SK-N-MC (cell line): ENCODE data around the gene GAK.
"Not testable (repeated sequence)": the region's sequence is repeated elsewhere in the genome, so short reads cannot be mapped to it uniquely, and the experiment has no call there.

Source experiments
- DNase-seq: peaks from one replicate; pipeline ENCODE4 v3.0.0-alpha.2; 2011; ENCODE audit warnings: low read depth, low spot score
- H3K27ac ChIP-seq: fragments of 200-600 bp; sonication (generic); 2 replicates; pipeline ENCODE4 v1.5.1; 2016; ENCODE audit warnings: mixed run types
- H3K36me3 ChIP-seq: fragments of 200-600 bp; sonication (generic); 2 replicates; pipeline ENCODE4 v1.6.1; 2017; ENCODE audit warnings: antibody characterized with exemption, low read length, mixed read lengths; ENCODE audit not compliant: insufficient read depth
- H3K4me3 ChIP-seq: fragments of 200-600 bp; sonication (generic); 2 replicates; pipeline ENCODE4 v1.5.1; 2016
- H3K9ac ChIP-seq: fragments of 200-600 bp; sonication (generic); 2 replicates; pipeline ENCODE4 v1.8.0; 2017; ENCODE audit warnings: mixed run types, mixed read lengths; ENCODE audit not compliant: insufficient read length
- H3K9me3 ChIP-seq: fragments of 200-600 bp; sonication (generic); 2 replicates; pipeline ENCODE4 v1.6.1; 2017; ENCODE audit warnings: low read depth, mild to moderate bottlenecking, antibody characterized with exemption, low read length, moderate library complexity, mixed read lengths
- EZH2 ChIP-seq: fragments of 200-600 bp; sonication (generic); IDR thresholded peaks from one replicate; pipeline ENCODE4 v1.6.1; 2017; ENCODE audit warnings: antibody characterized with exemption
- FOXP2 ChIP-seq: optimal IDR thresholded peaks from 2 replicates; pipeline ENCODE3; 2011; ENCODE audit warnings: mild to moderate bottlenecking, moderate library complexity; ENCODE audit not compliant: insufficient read depth; ENCODE audit errors: extremely low read length, control extremely low read depth
- POLR2AphosphoS5 ChIP-seq: IDR thresholded peaks from 2 replicates; pipeline ENCODE4 v1.6.1; 2012; ENCODE audit warnings: mild to moderate bottlenecking, low read depth, low read length, borderline replicate concordance

Gene GAK

GRCh38 chr4:931960-932712 lies at the start of gene GAK, which contains the start of gene TMEM175:
Gene GAK, minus strand, starts transcription at chr4:932316. Its CDS starts 129 bp downstream, at chr4:932187.
Gene TMEM175, plus strand, starts transcription at chr4:932460. Its CDS starts 15,280 bp downstream, at chr4:947740.
- TF ChIP-seq POLR2AphosphoS5 (peak; percentile 92), EZH2 (no peak)
- no peak for DNase-seq
- no peaks in the 10 kb centered on the region for H3K36me3 ChIP-seq
- peak within 1 kb of the TSS; percentile 95 for H3K9ac ChIP-seq
- no peaks in the 10 kb centered on the region for H3K9me3 ChIP-seq
- no peak within 1 kb of the TSS for H3K27ac ChIP-seq
- H3K4me3 ChIP-seq = peak within 1 kb of the TSS; percentile 90

GRCh38 chr4:978957-979701 lies 47.0 kb upstream of the GAK start:
- no peaks in the 10 kb centered on the region for H3K9me3 ChIP-seq
- no peak for DNase-seq
- peak overlapping the region; percentile 44 for H3K9ac ChIP-seq
- peak overlapping the region; percentile 77 for H3K27ac ChIP-seq
- H3K36me3 ChIP-seq = no peaks in the 10 kb centered on the region
- H3K4me3 ChIP-seq = peak overlapping the region; percentile 19; the same call in 1 of the 2 replicates
- TF ChIP-seq POLR2AphosphoS5 = no peak
- TF ChIP-seq FOXP2 = no peak
- TF ChIP-seq EZH2 = no peak

- H3K9ac ChIP-seq, H3K4me3 ChIP-seq, DNase-seq, H3K27ac ChIP-seq, H3K9me3 ChIP-seq, H3K36me3 ChIP-seq: not testable (repeated sequence)
Measured at GRCh38 chr4:976016-976415, 43.9 kb upstream of the GAK start.

- Histone ChIP-seq H3K36me3 (no peaks in the 10 kb centered on the region), H3K9ac (no peak overlapping the region), H3K9me3 (no peaks in the 10 kb centered on the region), H3K4me3 (no peak overlapping the region), H3K27ac (no peak overlapping the region)
- TF ChIP-seq EZH2 = no peak
- TF ChIP-seq FOXP2 = no peak
- TF ChIP-seq POLR2AphosphoS5 = no peak
- no peak for DNase-seq
Measured at GRCh38 chr4:974668-975067, 42.6 kb upstream of the GAK start.

GRCh38 chr4:973431-974397 lies 41.6 kb upstream of the GAK start, which contains the start of gene DGKQ:
Gene DGKQ, minus strand, starts transcription at chr4:973569. Its CDS starts 87 bp downstream, at chr4:973482.
- no peaks in the 10 kb centered on the region for H3K9me3 ChIP-seq
- peak within 1 kb of the TSS; percentile 65 for H3K9ac ChIP-seq
- no peaks in the 10 kb centered on the region for H3K36me3 ChIP-seq
- TF ChIP-seq FOXP2 = no peak
- TF ChIP-seq POLR2AphosphoS5 = no peak
- TF ChIP-seq EZH2 = no peak
- no peak within 1 kb of the TSS for H3K27ac ChIP-seq
- H3K4me3 ChIP-seq = peak within 1 kb of the TSS; percentile 85
- DNase-seq = no peak

- no peaks in the 10 kb centered on the region for H3K9me3 ChIP-seq
- DNase-seq = no peak
- H3K9ac ChIP-seq = peak overlapping the region; percentile 65
- H3K4me3 ChIP-seq = peak overlapping the region; percentile 85
- no peak overlapping the region for H3K27ac ChIP-seq
- TF ChIP-seq FOXP2 (no peak), POLR2AphosphoS5 (no peak), EZH2 (no peak)
- no peaks in the 10 kb centered on the region for H3K36me3 ChIP-seq
Measured at GRCh38 chr4:972651-973424, 40.7 kb upstream of the GAK start.

- H3K9ac ChIP-seq = no peak overlapping the region
- no peaks in the 10 kb centered on the region for H3K9me3 ChIP-seq
- TF ChIP-seq POLR2AphosphoS5 = no peak
- no peak for TF ChIP-seq EZH2
- no peak for TF ChIP-seq FOXP2
- H3K4me3 ChIP-seq = peak overlapping the region; percentile 85
- DNase-seq = no peak
- H3K27ac ChIP-seq = no peak overlapping the region
- no peaks in the 10 kb centered on the region for H3K36me3 ChIP-seq
Measured at GRCh38 chr4:971666-972500, 39.8 kb upstream of the GAK start.
